ENCODE results near the gene PDZD4.

GRCh38 chrX:153755136-153755535 lies 75.2 kb downstream of the PDZD4 start:
- TF ChIP-seq, protein P1, sequence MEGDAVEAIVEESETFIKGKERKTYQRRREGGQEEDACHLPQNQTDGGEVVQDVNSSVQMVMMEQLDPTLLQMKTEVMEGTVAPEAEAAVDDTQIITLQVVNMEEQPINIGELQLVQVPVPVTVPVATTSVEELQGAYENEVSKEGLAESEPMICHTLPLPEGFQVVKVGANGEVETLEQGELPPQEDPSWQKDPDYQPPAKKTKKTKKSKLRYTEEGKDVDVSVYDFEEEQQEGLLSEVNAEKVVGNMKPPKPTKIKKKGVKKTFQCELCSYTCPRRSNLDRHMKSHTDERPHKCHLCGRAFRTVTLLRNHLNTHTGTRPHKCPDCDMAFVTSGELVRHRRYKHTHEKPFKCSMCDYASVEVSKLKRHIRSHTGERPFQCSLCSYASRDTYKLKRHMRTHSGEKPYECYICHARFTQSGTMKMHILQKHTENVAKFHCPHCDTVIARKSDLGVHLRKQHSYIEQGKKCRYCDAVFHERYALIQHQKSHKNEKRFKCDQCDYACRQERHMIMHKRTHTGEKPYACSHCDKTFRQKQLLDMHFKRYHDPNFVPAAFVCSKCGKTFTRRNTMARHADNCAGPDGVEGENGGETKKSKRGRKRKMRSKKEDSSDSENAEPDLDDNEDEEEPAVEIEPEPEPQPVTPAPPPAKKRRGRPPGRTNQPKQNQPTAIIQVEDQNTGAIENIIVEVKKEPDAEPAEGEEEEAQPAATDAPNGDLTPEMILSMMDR (IDR thresholded peaks at IDR 0.05): no peak
- no peak for TF ChIP-seq POLR2A (IDR thresholded peaks at IDR 0.05)

All from thyroid gland (tissue), 4 donors.